GM19099 (cell line): ENCODE measurements around the gene TYK2.

Experiments
- POLR2A ChIP-seq: IDR thresholded peaks from 3 replicates; pipeline ENCODE4 v1.6.1; 2011; ENCODE audit warnings: low read depth; ENCODE audit not compliant: insufficient read length; ENCODE audit errors: extremely low read depth

TYK2 gene

GRCh38 chr19:10395003-10395402 is 14.6 kb upstream of the TYK2 start:
- no peak for TF ChIP-seq POLR2A

GRCh38 chr19:10393137-10393536 is 12.8 kb upstream of the TYK2 start:
- TF ChIP-seq POLR2A, result no peak

- TF ChIP-seq POLR2A, result no peak
Observed at GRCh38 chr19:10392120-10392519, 11.7 kb upstream of the TYK2 start.

- peak; percentile 19 for TF ChIP-seq POLR2A
Observed at GRCh38 chr19:10390652-10391286, 10.4 kb upstream of the TYK2 start.

- no peak for TF ChIP-seq POLR2A
Observed at GRCh38 chr19:10389863-10390262, 9.5 kb upstream of the TYK2 start.

- peak; percentile 8 for TF ChIP-seq POLR2A
Observed at GRCh38 chr19:10388957-10389356, 8.6 kb upstream of the TYK2 start.

GRCh38 chr19:10384580-10384979 is 4.2 kb upstream of the TYK2 start:
- TF ChIP-seq POLR2A, result no peak

GRCh38 chr19:10379880-10380312 is 476 bp downstream of the TYK2 start:
- no peak for TF ChIP-seq POLR2A

- no peak for TF ChIP-seq POLR2A
Observed at GRCh38 chr19:10378124-10378523, 2.2 kb downstream of the TYK2 start.

GRCh38 chr19:10374931-10375330 is 5.4 kb downstream of the TYK2 start:
- no peak for TF ChIP-seq POLR2A

- no peak for TF ChIP-seq POLR2A
Observed at GRCh38 chr19:10372690-10373089, 7.7 kb downstream of the TYK2 start.

GRCh38 chr19:10368101-10368803 is 12.1 kb downstream of the TYK2 start:
- TF ChIP-seq POLR2A, result no peak

GRCh38 chr19:10365518-10365917 is 14.9 kb downstream of the TYK2 start:
- no peak for TF ChIP-seq POLR2A

GRCh38 chr19:10364644-10365043 is 15.7 kb downstream of the TYK2 start:
- no peak for TF ChIP-seq POLR2A

GRCh38 chr19:10363789-10364281 is 16.5 kb downstream of the TYK2 start:
- no peak for TF ChIP-seq POLR2A

- no peak for TF ChIP-seq POLR2A
Observed at GRCh38 chr19:10362259-10362658, 18.1 kb downstream of the TYK2 start.
